Activated CD4-positive, alpha-beta T cell treated with anti-CD3 and anti-CD28 coated beads for 36 hours (primary cell): ENCODE data around the gene NOXA1. TPM values are rescaled to one million over a fixed set of nuclear protein-coding genes. Genes with fewer than 3 reads are reported as not detected.

Experiments
- ATAC-seq: fragments of 200-7000 bp; cut with Tn5 transposase; one replicate; pipeline ENCODE4 v1.10.0; 2021; ENCODE audit warnings: mild to moderate bottlenecking, moderate library complexity
- CTCF ChIA-PET: fragments of 350-600 bp; sonication (Branson Sonifier 250); formaldehyde crosslinking; loops from one replicate; lab custom pipeline; 2021; ENCODE audit warnings: antibody characterized with exemption; lab: Charles Lee
- POLR2A ChIA-PET: fragments of 350-600 bp; sonication (Branson Sonifier 250); formaldehyde crosslinking; loops from one replicate; lab custom pipeline; 2021; ENCODE audit warnings: antibody characterized with exemption, inconsistent platforms; lab: Charles Lee
- DNase-seq: peaks from one replicate; pipeline ENCODE4 v3.0.0-alpha.2; 2020
- H3K27ac Mint-ChIP-seq: one replicate; pipeline ENCODE4 v1.8.0; 2021; ENCODE audit warnings: mixed read lengths
- H3K27me3 Mint-ChIP-seq: one replicate; pipeline ENCODE4 v1.8.0; 2021; ENCODE audit warnings: mixed read lengths
- H3K36me3 Mint-ChIP-seq: one replicate; pipeline ENCODE4 v1.8.0; 2021; ENCODE audit warnings: low read depth, mixed read lengths
- H3K4me1 Mint-ChIP-seq: one replicate; pipeline ENCODE4 v1.8.0; 2021; ENCODE audit warnings: mixed read lengths
- H3K4me3 Mint-ChIP-seq: one replicate; pipeline ENCODE4 v1.8.0; 2021; ENCODE audit warnings: mild to moderate bottlenecking, moderate library complexity, mixed read lengths
- H3K9me3 Mint-ChIP-seq: one replicate; pipeline ENCODE4 v1.8.0; 2021; ENCODE audit warnings: low read depth, mixed read lengths
- intact Hi-C, 2 experiments: fragments of 100-400 bp; cut with DNase I in 1 of 2; cut with micrococcal nuclease in 1 of 2; formaldehyde crosslinking; loops; one replicate each; pipeline versions ENCODE4 v1.14.2 to v1.15.1; 2022 to 2024; cut with DNase I, micrococcal nuclease
- total RNA-seq, 2 experiments: library from RNA; stranded (reverse); gene quantifications; one replicate each; pipeline ENCODE4 v1.2.3, GENCODE V29; 2021

NOXA1 gene
- total RNA-seq, 2 experiments from 2014 or later = 0.97 to 1.7 TPM

GRCh38 chr9:137432687-137433348 is 9.6 kb downstream of the NOXA1 start:
- Mint-ChIP-seq H3K4me1 (no peaks in the 10 kb centered on the region), H3K27me3 (no peaks in the 10 kb centered on the region), H3K4me3 (no peak overlapping the region), H3K36me3 (no peaks in the 10 kb centered on the region), H3K27ac (no peak overlapping the region), H3K9me3 (no peaks in the 10 kb centered on the region)
- ATAC-seq = no peak
- POLR2A ChIA-PET = no interaction called here
- intact Hi-C loops = no loop called here
- CTCF ChIA-PET = interaction anchor here (1.2 kb wide), 1 partner anchor 11 kb away, joined by 5 read pairs; no protein-coding TSS in a partner anchor
- no peak for DNase-seq

DNA sequence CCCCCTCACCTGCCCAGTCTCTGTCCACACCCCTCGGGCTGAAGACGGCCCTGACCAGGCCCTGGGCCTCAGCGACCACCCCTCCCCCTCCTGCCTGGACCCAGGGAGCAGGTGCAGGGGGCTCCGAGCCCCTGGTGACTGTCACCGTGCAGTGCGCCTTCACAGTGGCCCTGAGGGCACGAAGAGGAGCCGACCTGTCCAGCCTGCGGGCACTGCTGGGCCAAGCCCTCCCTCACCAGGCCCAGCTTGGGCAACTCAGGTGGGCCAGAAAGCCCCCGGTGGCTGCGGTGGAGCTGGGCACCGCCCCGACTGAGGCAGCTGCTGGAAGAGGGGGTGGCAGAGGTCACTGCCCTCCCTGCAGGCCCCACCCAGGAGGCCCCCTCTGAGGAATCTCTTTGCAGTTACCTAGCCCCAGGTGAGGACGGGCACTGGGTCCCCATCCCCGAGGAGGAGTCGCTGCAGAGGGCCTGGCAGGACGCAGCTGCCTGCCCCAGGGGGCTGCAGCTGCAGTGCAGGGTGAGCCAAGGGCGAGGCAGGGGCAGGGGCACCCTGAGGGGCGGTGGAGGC is 10.2 kb downstream of the NOXA1 start:
- intact Hi-C loops = no loop called here
- Mint-ChIP-seq H3K27me3 (no peaks in the 10 kb centered on the region), H3K27ac (no peak overlapping the region), H3K4me1 (no peaks in the 10 kb centered on the region), H3K9me3 (no peaks in the 10 kb centered on the region), H3K36me3 (no peaks in the 10 kb centered on the region), H3K4me3 (no peak overlapping the region)
- ChIA-PET CTCF (no interaction called here), POLR2A (no interaction called here)
- ATAC-seq = no peak
- no peak for DNase-seq

- Mint-ChIP-seq H3K27me3 (no peaks in the 10 kb centered on the region), H3K4me1 (no peaks in the 10 kb centered on the region), H3K27ac (no peak overlapping the region), H3K4me3 (no peak overlapping the region), H3K36me3 (no peaks in the 10 kb centered on the region), H3K9me3 (no peaks in the 10 kb centered on the region)
- ChIA-PET CTCF (no interaction called here), POLR2A (no interaction called here)
- DNase-seq (no peak), ATAC-seq (no peak)
- intact Hi-C loops = no loop called here
Measured at GRCh38 chr9:137433916-137434431, 10.8 kb downstream of the NOXA1 start.

- intact Hi-C loops = no loop called here
- Mint-ChIP-seq H3K9me3 (no peaks in the 10 kb centered on the region), H3K4me3 (no peak overlapping the region), H3K36me3 (no peaks in the 10 kb centered on the region), H3K27me3 (no peaks in the 10 kb centered on the region), H3K27ac (no peak overlapping the region), H3K4me1 (no peaks in the 10 kb centered on the region)
- ATAC-seq = peak; percentile 33
- no peak for DNase-seq
- CTCF ChIA-PET = no interaction called here
- POLR2A ChIA-PET = interaction anchor here (0.5 kb wide), 1 partner anchor 734 kb away, joined by 3 read pairs; no protein-coding TSS in a partner anchor
Measured at GRCh38 chr9:137434498-137435380, 11.5 kb downstream of the NOXA1 start.

DNA sequence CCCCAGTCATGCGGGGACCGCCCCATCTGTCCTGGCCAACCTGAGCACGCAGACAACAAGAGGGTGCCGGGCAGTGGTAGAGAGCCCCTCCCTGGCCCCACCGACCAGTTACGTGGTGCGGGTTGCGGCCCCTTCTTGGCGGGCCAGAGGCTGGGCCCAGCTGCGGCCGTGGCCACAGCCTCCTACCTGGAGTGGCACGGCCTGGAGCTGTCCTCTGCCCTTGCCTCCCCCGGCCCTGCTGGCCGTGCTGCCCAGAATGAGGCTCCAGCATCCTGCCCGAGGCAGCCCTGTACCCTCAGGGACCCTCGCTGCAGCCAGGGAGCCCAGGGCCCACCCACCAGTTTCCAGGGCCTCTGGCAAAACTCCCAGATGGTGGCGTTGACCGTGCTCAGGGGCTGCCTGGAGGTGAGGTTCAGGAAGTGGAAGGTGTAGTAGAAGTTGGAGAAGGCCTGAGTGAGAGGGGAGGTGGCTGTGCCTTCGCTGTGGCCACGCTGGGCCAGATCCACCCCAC is 12.2 kb downstream of the NOXA1 start:
- ChIA-PET CTCF (no interaction called here), POLR2A (no interaction called here)
- no peak overlapping the region for H3K4me3 Mint-ChIP-seq
- no peaks in the 10 kb centered on the region for H3K36me3 Mint-ChIP-seq
- H3K9me3 Mint-ChIP-seq = no peaks in the 10 kb centered on the region
- no peaks in the 10 kb centered on the region for H3K27me3 Mint-ChIP-seq
- intact Hi-C loops = no loop called here
- no peak for DNase-seq
- no peaks in the 10 kb centered on the region for H3K4me1 Mint-ChIP-seq
- H3K27ac Mint-ChIP-seq = no peak overlapping the region
- ATAC-seq = no peak

DNA sequence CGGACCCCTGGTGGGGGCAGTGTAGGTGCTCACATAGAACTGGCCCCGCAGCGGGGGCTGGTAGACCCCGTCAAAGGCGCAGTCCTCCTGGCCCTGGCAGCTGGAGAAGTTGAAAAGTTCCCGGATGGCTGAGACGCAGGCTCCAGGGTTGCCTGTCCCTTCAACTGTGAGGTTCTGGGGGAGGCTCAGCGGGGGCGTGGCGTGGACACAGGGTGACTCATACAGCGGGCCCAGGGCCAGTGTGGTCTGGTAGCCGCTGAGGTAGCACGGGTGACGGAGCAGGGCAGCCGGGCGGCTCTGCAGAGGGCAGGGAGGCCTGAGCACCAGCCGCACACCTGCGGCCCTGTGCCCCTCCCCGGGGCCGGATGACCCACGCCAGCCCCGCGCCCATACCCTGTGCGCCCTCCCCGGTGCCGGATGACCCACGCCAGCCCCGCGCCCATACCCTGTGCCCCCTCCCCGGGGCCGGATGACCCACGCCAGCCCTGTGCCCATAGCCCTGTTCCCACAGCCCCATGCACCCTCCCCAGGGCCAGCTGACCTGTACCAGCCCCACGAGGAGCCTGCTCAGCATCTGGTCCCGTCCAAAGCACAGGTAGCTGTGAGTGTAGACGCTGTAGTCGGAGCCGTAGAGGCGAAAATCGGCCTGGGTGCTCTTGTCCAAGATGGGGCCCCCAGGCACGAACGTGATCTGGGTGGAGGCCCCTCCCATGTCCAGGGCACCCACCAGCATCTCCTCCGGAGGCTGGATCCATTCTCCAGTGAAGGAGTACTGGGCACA is 13.0 kb downstream of the NOXA1 start:
- Mint-ChIP-seq H3K4me3 (no peak overlapping the region), H3K27ac (no peak overlapping the region), H3K4me1 (no peaks in the 10 kb centered on the region), H3K27me3 (no peaks in the 10 kb centered on the region), H3K36me3 (no peaks in the 10 kb centered on the region), H3K9me3 (no peaks in the 10 kb centered on the region)
- ChIA-PET POLR2A (no interaction called here), CTCF (no interaction called here)
- no peak for DNase-seq
- intact Hi-C loops = no loop called here
- no peak for ATAC-seq

DNA sequence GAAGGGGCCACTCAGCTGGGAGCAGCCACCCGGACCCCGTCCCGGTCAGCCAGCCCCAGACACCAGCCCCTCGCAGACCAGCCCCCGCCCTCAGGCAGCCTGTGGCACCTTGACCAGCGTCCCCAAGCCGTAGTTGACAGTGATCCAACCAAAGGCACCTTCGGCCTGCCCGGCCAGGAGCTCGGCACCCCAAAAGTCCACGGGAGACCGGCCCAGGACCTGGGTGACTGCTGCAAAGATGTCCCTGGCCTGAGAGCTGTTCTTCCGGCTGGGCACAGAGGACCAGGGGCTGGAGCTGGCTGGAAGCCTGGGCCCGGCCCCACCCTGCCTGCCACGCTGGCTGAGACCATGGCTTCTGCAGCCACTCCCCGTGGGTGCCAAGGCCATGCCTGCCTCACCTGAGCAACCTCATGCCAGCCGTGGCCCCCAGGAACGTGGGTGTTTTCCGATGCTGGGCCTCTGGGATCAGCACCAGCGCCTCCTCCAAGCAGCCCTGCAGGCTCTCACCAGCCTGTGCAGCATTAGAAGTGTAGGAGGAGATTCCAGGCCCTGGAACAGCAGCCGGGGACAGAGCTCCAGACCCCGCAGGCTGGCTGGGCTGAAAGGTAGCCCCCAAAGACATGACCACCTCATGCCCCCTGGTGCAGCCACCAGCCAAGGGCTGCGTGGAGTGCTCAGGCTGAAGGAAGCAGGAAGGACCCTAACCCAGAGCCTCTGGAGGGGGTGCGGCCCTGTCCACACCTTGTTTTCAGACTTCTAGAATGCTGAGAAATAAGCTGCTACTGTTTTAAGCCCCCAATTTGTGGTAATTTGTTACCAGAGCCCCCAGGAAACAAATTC is 13.8 kb downstream of the NOXA1 start:
- ChIA-PET POLR2A (no interaction called here), CTCF (interaction anchor here (0.5 kb wide), 1 partner anchor 1477 kb away, joined by 3 read pairs; no protein-coding TSS in a partner anchor)
- intact Hi-C loops = no loop called here
- Mint-ChIP-seq H3K27me3 (peaks cover 2% of the 10 kb centered on the region), H3K36me3 (no peaks in the 10 kb centered on the region), H3K4me3 (no peak overlapping the region), H3K4me1 (peaks cover 2% of the 10 kb centered on the region), H3K9me3 (no peaks in the 10 kb centered on the region), H3K27ac (no peak overlapping the region)
- ATAC-seq (no peak), DNase-seq (no peak)

- ATAC-seq (no peak), DNase-seq (no peak)
- H3K4me1 Mint-ChIP-seq = peaks cover 2% of the 10 kb centered on the region
- intact Hi-C loops = no loop called here
- H3K4me3 Mint-ChIP-seq = no peak overlapping the region
- ChIA-PET CTCF (no interaction called here), POLR2A (no interaction called here)
- peaks cover 7% of the 10 kb centered on the region for H3K27me3 Mint-ChIP-seq
- H3K36me3 Mint-ChIP-seq = no peaks in the 10 kb centered on the region
- no peak overlapping the region for H3K27ac Mint-ChIP-seq
- H3K9me3 Mint-ChIP-seq = no peaks in the 10 kb centered on the region
Measured at GRCh38 chr9:137437691-137438590, 14.7 kb downstream of the NOXA1 start.

DNA sequence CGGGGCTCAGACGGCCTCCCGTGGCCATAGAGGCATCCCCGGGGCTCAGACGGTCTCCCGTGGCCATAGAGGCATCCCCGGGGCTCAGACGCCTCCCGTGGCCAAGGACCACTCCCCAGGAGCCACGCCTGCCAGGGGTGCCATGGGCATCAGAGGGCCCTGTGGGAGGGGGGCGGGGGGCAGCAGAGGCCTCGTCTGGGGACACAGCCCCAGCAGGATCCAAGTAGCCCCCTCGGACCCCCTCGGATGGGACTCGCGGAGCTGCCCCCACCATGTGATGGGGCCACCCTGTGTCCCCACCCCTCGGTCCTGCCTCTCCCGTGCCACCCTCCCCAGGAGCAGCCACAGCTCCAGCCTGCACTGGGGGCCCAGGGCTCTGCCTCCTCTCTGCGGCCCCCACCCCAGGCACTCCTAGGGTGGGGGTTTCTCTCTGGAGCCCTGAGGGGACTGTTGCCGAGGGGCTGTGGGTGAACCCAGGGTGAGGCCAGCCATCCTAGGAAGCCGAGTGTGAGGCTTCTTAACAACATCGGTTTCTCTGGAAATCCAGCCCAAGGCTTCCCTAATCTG is 15.5 kb downstream of the NOXA1 start:
- H3K9me3 Mint-ChIP-seq = no peaks in the 10 kb centered on the region
- no peak for ATAC-seq
- intact Hi-C loops = no loop called here
- no peak overlapping the region for H3K4me3 Mint-ChIP-seq
- H3K27me3 Mint-ChIP-seq = peaks cover 10% of the 10 kb centered on the region
- H3K4me1 Mint-ChIP-seq = peaks cover 2% of the 10 kb centered on the region
- no peak for DNase-seq
- ChIA-PET CTCF (interaction anchor here (0.7 kb wide), 1 partner anchor 35 kb away, joined by 3 read pairs; no protein-coding TSS in a partner anchor), POLR2A (no interaction called here)
- H3K36me3 Mint-ChIP-seq = no peaks in the 10 kb centered on the region
- no peak overlapping the region for H3K27ac Mint-ChIP-seq
